Hepatocyte (in vitro differentiated cells): ENCODE measurements around the gene HNMT.
"Not testable (repeated sequence)": the region's sequence is repeated elsewhere in the genome, so short reads cannot be mapped to it uniquely, and the experiment has no call there.

Experiments used
- CTCF ChIP-seq: fragments of 200-600 bp; sonication (generic); IDR thresholded peaks from 2 replicates; pipeline ENCODE4 v1.5.1; 2016; ENCODE audit warnings: antibody characterized with exemption, mild to moderate bottlenecking; ENCODE audit not compliant: poor library complexity
- EZH2 ChIP-seq: fragments of 200-600 bp; sonication (generic); IDR thresholded peaks from 2 replicates; pipeline ENCODE4 v1.6.1; 2016; ENCODE audit warnings: antibody characterized with exemption, mild to moderate bottlenecking, borderline replicate concordance

GRCh38 chr2:137971259-137971658 lies 7.0 kb downstream of the HNMT start:
- TF ChIP-seq EZH2, CTCF: not testable (repeated sequence)
